Measurements from ENCODE around the gene NELFA.

The NELFA gene

DNA sequence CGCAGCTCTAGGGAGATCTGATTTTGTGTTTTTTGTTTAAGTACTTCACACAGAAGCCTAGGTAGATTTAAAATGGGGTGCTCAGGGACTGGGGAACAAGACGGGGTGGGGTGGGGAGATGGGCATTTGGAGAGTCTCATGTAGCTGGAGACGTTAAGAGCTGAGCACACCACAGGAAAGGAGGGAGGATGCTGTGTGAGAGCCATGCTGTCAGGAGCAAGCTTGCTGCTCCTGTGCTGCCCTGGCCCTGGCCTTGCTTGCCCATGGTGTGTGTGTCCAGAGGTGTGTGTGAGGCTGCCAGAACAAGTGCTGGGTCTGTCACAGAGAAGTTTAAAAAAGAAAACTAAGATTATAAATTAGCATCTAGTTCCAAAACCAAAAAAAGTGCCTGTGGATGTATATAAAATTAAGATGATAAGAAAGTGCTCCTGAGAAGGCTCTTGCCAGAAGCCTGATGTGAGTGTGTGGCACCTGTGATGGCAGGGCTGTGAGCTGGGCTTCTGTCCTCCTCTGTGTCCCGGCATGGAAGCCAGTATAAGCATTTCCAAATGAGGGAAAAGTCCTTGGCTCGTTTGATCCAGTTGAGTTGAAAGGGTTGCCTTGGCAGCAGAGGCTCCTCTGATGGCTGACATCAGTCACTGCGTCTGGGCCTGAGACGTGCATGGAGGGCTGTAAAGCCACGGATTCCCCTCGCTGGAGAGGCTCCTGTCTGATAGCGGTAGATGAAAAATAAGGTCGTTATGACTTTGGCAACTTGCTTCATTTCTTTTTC is 63.5 kb downstream of the NELFA start:
- no peak overlapping the region for H3K4me3 ChIP-seq (ENCODE audit: low read depth, low read length)
- in situ Hi-C loops (cut with HindIII; ENCODE audit: low sequenced_read_pairs): no loop called here
- TF ChIP-seq, protein P1, sequence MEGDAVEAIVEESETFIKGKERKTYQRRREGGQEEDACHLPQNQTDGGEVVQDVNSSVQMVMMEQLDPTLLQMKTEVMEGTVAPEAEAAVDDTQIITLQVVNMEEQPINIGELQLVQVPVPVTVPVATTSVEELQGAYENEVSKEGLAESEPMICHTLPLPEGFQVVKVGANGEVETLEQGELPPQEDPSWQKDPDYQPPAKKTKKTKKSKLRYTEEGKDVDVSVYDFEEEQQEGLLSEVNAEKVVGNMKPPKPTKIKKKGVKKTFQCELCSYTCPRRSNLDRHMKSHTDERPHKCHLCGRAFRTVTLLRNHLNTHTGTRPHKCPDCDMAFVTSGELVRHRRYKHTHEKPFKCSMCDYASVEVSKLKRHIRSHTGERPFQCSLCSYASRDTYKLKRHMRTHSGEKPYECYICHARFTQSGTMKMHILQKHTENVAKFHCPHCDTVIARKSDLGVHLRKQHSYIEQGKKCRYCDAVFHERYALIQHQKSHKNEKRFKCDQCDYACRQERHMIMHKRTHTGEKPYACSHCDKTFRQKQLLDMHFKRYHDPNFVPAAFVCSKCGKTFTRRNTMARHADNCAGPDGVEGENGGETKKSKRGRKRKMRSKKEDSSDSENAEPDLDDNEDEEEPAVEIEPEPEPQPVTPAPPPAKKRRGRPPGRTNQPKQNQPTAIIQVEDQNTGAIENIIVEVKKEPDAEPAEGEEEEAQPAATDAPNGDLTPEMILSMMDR (IDR thresholded peaks at IDR 0.05; ENCODE audit: low read depth, low read length): no peak
- no peak for DNase-seq (ENCODE audit: low read depth, low spot score)

DNA sequence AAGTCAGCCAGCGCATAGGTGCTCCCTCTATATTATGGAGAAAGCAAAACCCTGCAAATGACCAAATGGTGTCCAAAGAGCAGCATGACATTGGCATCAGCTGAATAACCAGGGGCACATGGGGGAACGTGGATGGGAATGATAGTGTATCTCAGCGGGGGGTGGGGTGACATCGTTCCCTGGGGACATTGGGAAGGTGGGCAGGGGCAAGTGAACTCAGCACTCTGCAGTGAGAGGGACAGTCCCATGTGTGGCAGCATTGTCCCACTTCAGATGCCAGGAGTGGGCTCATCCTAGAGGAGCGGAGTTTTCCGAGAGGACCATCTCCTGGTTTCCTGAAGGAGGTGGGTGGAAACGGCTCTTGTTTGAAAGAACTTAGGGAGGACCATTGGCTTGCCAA is 64.8 kb downstream of the NELFA start:
- in situ Hi-C loops (cut with HindIII; ENCODE audit: low sequenced_read_pairs): no loop called here
- TF ChIP-seq, protein P1 (IDR thresholded peaks at IDR 0.05; ENCODE audit: low read depth, low read length): no peak

DNA sequence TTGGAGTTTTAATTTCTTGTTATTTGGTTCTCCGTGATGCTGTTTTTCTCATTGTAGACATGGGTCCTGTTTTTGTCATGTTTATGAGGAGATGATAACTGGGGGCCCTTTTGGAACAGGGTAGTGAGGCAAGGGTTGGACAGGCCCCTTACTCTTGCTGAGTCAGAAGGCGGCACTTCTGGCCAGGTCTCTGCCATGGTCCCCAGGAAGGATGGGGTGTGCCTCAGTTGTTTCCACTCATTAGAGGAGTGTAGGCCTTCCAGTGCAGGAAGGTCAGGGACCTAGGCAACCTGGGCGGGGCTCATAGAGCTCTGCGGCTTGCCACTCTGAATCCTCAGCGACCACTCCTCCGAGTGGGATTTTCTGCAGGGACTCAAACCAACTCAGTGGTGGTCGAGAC is 68.2 kb downstream of the NELFA start:
- in situ Hi-C loops (cut with HindIII; ENCODE audit: low sequenced_read_pairs): no loop called here
- H3K4me3 ChIP-seq (ENCODE audit: low read depth, low read length): no peak overlapping the region
- no peak for DNase-seq (ENCODE audit: low read depth, low spot score)
- TF ChIP-seq, protein P1 (IDR thresholded peaks at IDR 0.05; ENCODE audit: low read depth, low read length): no peak

More for the DNA sequence above, 64.8 kb downstream of the NELFA start:
- DNase-seq (ENCODE audit: low read depth, low spot score): no peak
- H3K4me3 ChIP-seq (ENCODE audit: low read depth, low read length): no peak overlapping the region

DNA sequence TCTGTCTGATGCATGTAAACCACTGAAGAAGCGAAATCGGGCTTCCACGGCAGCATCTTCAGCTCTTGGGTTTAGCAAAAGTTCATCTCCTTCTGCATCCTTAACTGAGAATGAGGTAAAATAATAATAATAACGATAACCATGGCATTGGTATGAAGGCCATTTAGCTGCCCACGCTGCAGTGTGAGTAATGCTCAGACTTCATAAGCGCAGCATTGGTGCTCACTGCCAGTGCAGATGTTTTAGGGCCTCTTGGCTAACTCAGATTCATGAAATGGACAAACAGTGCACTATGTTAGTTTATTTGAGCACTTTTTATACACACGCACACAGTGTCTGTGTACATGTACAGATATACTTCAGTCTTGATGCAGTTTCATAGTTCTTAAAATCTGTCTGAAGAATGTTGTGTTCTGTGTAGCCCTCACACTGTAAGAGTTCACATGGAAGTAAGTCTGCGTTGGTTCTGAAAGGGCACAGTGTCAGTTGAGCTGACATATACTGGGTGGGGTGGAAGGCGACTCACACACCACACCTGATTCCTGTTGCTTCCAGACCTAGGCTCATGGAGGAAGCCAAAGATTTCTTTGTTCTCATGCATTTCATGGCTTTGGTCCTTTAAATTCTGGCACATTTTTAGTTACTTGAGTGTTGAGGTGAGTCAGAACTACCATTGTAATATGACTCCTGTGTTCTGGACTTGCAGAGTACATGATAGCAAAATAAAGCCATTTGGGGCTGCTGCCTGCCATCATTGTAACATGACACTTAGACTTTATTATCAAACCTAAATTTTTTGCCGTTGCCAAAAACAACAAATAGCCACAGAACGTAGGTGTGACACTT is 68.9 kb downstream of the NELFA start:
- in situ Hi-C loops (cut with HindIII; ENCODE audit: low sequenced_read_pairs): no loop called here
- TF ChIP-seq, protein P1 (IDR thresholded peaks at IDR 0.05; ENCODE audit: low read depth, low read length): no peak
- peak; percentile 95 for DNase-seq (ENCODE audit: low read depth, low spot score)
- H3K4me3 ChIP-seq (ENCODE audit: low read depth, low read length): no peak overlapping the region

DNA sequence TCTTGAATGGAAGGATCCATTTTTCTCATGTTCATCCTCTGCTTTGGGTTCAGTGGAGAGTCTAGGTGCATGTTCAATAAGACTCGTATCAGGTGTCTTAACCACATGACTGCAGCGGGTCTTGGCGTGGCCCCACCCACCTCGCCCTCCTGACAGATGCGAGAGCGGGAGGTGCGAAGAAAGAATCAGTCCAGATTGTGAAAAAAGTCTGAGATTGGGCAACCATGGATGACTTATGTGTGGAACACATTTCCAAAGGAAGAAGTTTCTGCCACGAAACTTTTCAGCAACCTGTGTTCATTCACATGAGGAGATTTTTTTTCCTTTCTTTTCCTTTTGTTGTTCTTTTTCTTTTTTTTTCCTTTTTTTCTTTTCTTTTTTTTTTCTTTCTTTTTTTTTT is 70.7 kb downstream of the NELFA start:
- no peak overlapping the region for H3K4me3 ChIP-seq (ENCODE audit: low read depth, low read length)
- DNase-seq (ENCODE audit: low read depth, low spot score): no peak
- TF ChIP-seq, protein P1 (IDR thresholded peaks at IDR 0.05; ENCODE audit: low read depth, low read length): no peak
- in situ Hi-C loops (cut with HindIII; ENCODE audit: low sequenced_read_pairs): no loop called here

DNA sequence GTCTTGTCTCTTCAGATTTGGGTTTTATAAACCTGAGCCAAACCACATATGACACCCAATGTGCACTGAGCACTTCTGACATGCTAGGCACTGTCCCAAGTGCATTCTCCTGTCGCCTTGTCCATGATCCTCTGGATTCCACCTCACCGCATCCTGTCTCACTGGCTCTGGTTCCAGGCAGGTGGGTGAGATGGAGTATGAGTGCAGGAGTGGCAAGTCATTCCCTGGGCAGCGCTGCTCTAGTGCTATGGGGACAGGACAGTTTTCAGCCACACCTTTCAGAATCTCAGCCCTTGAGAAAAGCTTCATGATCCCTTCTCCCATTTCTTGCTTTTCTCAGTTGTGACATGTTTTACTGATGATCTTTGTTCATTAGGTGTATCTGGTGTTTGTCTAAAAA is 71.2 kb downstream of the NELFA start:
- TF ChIP-seq, protein P1 (IDR thresholded peaks at IDR 0.05; ENCODE audit: low read depth, low read length): no peak
- in situ Hi-C loops (cut with HindIII; ENCODE audit: low sequenced_read_pairs): no loop called here
- H3K4me3 ChIP-seq (ENCODE audit: low read depth, low read length): no peak overlapping the region
- DNase-seq (ENCODE audit: low read depth, low spot score): no peak
